G401.6 (cell line): ENCODE data around the gene MPDZ.
"Not testable (repeated sequence)": the region's sequence is repeated elsewhere in the genome, so short reads cannot be mapped to it uniquely, and the experiment has no call there.

Experiments used
- FAIRE-seq: peaks from 2 replicates; lab custom pipeline; 2012; peaks lifted over from hg19 to GRCh38; lab: Jason Lieb, UNC

MPDZ gene

DNA sequence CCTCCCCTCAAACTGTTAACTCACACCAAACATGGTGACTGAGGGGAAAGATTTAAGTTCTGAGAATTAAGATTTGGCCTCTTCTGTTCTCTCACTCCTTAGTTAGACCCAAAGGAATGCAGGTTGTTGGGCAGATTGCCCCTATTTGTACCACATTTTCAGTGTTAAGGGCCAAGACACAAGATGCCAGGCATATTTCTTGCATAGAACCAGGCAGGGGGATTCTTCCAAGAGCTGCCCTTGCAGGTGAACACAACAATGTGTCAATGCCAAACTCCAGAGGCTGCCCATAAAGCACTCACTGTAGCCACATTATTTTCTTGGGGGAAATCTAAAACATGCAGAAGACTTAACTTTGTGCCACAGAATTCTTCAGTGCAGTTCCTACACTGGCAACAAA lies 14.7 kb downstream of the MPDZ start:
- no peak for FAIRE-seq

DNA sequence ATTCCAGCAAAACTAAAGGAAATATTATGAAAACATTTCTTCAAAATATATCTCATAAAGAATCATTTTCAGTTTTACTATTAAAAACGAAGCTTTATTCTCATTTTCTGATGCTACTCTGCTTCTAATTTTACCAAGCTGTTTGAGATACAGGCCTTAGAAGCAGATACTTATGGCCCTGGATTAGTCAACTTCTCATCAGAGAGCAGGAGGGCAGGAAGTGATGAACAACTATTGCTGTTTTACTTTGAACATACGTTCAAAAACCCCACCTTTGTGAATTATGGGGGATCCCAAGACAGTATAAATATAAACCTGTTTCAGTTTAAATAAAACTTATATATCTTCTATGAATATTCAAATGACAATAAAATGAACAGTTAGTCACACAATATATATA lies 16.0 kb downstream of the MPDZ start:
- FAIRE-seq: no peak

DNA sequence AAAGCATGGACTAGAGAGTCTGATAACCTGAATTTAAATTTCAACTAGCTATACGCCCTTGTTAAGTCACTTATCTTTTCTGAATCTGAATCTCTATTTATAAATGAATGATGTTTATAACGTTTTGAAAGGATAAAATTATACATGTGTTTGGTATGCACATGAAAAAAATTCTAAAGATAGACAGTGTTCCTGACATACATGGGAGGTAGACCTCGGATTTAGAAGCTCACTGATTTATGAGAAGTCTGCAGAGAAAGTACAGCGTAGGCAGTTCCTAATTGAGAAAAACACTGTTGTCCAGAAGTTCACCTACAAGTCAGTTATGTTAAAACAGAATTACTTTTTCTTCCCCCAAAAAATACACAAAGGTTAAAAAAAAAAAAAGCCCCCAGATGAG lies 26.6 kb downstream of the MPDZ start:
- no peak for FAIRE-seq

DNA sequence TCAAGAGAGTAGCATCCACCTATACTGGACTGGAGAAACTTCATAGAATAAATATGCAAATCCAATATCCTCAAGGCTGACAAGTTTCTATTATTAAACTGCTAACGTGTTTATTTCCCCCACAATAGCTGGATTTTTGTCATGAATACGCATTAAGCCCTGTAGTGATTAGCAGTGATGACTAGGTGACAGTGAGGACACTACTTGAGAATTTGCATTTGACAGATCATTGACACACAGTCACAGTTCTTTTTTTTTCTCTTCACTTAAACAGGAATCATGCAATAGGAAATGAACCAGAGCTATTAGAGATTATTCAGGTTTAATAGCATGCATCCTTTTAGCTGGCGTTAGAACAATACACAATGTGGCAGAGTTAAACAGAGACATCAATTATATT lies 35.3 kb downstream of the MPDZ start:
- FAIRE-seq: no peak

DNA sequence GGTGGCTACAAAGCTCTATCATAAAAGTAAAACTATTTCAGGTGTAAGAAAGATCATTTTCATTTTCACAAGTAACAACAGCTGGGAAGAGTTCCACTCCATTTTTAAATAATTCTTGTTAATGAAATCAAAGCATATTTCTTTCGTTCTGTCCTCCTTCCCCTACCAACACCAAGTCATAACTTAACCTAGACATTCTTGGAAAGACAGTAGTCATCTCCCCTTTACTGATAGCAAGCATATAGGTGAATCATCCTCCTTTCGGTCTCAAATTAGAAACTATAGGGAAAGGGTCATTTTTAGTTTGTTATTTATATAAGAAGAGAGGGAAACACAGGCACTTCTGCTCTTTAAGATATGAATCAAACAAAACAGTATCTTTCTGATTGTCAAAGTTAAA lies 38.2 kb downstream of the MPDZ start:
- FAIRE-seq: no peak

DNA sequence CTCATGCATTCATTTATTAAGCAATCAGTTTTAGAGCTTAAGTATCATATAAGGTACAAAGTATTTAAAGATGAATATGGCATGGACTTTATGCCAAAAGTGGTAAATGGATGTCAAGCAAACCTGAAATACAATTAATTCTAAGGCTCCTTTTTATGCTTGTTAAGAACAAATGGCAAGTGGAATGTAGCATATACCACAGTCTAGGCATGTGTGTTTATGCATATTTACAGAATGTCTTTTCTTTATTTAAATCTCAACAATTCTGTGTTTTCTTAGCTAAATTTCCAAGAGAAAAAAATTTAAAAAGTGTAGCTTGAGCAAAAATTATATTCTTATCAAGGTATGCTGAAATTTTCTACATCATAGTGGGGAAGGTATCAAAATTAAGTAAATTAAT lies 39.8 kb downstream of the MPDZ start:
- no peak for FAIRE-seq

DNA sequence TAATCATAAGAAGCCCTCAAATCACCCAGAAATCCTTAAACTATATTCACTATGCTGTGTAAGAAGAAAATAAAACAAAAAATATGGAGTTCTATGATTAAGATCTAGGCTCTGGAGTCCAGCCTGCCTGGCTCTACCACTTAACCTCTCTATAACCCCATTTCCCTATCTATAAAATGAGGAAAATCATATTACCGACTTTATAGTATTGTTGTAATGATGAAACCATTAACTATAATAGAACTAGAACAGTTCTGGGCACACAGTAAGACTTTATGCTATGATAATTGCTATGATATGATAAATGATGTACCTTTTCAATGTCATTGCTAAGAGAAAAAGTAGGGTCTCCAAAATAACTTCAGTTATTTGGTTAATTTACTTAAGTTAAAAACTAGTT lies 40.3 kb downstream of the MPDZ start:
- no peak for FAIRE-seq

DNA sequence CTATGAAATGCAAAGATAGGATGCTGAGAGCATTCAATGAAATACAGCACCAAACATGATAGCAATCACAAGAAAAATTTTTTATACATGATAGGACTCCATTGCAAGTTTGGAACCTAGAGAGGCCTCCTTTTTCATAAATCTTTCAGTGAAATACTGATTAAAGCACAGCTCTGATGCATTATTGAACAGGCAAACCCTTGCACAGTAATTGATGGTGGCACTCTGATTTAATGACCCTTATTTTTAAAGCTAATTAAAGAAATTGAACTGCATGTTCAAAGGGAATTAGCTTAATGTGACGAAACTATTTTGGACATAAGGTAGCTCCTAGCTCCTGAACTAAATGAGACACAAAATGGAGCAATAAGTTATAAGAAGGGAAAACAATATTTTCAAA lies 44.6 kb downstream of the MPDZ start:
- no peak for FAIRE-seq

DNA sequence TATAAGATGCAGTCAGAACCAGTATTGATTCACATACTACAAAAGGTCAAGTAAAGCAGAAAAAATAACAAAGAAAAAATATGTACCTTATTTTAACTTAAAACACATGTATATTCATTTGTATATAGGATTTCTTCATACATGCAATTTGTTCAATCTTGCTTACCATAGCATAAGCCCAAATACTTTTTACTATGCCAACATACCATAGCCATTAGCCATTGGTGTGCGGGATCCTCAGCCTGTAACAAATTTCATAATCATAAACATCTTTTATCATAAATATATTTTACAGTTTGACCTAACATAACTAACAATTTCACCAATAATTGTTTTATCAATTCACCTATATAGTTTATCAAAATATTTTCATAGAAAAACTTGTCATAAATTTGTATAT lies 51.1 kb downstream of the MPDZ start:
- no peak for FAIRE-seq

DNA sequence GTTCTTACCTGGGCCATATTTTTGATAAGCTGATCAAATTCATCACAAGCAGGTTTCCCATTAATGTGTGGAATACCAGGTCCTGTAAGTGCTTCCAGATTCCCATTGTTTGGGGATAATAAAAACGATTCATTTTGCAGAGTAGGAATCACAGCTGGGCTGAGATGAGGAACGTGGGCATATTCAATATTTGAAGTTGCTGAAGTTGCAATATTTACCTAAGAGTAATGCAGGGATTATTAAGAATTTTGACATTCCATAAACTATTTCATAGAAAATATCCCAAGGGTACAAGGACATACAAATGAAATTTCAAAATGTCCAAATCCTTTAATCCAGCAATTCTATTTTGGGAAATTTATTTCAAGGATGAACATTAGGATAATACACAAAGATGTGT lies 55.1 kb downstream of the MPDZ start:
- no peak for FAIRE-seq

DNA sequence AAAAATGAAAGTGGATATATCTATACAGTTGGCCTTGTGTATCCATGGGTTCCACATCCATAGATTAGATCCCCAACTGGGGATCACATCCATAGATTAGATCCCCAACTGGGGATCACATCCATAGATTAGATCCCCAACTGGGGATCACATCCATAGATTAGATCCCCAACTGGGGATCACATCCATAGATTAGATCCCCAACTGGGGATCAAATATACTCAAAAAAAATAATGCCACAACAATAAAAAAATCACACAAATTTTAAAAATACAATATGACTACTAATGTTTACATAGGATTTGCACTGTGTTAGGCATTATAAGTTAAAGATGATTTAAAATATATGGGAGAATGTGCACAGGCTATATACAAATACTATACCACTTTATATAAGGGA lies 56.8 kb downstream of the MPDZ start:
- not testable (repeated sequence) for FAIRE-seq

DNA sequence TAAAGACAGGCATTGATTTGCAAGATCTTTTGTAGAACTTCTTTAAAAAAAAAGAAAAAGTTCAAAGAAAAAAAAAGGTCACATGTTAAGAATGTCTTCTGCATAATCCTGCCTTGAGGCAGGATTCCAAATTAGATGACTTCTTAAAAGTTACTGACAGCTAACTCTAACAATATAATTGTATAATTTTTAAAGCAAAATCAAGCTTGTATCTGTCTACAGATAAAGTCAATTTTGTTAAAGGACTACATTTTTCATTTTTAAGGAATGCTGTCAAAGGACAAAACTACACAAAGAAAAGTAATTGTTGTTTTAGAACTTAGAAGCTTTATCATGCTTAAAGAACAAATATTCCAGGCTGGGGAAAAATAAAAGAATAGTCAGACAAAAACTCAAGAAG lies 57.8 kb downstream of the MPDZ start:
- FAIRE-seq: no peak

DNA sequence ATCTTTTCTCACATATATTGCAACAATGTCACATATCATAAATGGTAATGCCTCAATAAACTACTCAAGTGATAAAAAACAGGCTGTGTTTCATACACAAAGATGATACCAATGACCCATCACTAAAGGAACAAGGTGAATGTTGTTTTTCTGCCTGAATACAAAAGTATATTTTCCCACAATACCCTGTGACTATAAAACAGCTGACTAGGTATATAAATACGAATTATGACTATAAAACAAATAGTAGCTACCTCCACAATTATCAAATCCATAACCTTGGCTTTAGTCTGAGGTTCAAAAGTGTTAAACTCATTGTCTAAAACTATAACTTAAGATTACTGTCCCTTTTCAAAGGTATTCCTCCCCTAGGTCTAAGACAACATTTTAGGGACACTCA lies 58.7 kb downstream of the MPDZ start:
- no peak for FAIRE-seq

DNA sequence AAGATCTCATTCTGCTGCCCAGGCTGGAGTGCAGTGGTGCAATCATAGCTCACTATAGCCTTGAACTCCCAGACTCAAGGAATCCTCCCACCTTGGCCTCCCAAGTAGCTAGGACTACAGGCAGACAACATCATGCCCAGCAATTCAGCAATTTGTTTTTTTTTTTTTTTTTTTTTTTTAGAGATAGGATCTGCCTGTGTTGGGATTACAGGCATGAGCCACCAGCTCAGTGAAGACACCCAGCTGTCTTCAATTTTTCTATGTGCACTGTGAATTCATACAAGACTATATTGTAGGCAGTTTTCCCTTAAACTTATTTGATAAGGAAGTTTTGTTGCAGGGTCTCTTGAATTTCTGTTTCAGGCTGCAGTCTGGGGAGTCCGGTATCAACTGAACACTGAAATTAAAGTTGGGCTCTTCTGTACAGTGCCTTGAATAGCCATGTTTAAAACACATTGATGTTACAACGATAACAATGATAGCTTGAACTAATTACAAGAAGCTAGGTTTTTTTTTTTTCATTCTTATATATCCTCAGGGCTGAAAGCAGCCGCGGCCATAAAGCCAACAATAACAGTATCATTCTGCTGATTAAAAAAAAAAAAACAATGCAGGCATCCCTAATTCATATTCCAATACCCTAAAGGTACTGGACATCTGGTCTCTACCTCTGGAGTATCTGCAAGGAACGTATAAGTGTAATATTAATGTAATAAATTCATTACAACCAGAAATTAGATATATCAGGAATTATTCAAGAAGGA lies 63.5 kb downstream of the MPDZ start:
- FAIRE-seq: no peak

DNA sequence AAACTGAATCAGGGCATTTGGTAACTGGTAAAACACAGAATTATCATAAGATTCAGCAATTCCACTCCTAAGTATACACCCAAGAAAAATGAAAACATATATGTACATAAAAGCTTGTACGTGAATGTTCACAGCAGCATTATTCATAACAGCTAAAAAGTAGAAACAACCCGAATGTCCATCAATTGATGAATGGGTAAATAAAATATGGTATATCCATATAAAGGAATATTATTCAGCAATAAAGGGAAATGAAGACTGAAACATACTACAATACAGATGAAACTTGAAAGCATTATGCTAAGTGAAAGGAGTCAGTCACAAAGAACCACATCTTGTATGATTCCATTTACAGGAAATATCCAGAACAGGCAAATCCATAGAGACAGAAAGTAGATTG lies 65.5 kb downstream of the MPDZ start:
- FAIRE-seq: no peak

DNA sequence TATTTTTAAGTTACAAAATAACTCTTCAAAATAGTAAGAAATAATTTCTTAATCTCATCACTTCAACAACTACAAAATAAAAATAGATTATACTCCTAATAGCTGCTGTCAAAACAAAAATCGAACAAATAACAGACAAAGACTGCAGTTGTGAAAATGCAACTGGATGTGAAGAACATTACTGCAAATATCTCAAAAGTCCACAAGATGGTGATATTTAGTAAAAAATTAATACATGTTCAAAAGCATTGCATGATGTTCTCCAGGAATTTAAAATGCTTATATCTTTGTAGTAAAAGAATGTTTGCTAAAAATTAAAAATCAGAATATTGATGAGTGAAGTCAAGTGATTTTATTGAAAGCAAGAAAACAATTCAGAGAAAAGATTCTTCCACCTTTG lies 66.2 kb downstream of the MPDZ start:
- FAIRE-seq: peak; percentile 48

DNA sequence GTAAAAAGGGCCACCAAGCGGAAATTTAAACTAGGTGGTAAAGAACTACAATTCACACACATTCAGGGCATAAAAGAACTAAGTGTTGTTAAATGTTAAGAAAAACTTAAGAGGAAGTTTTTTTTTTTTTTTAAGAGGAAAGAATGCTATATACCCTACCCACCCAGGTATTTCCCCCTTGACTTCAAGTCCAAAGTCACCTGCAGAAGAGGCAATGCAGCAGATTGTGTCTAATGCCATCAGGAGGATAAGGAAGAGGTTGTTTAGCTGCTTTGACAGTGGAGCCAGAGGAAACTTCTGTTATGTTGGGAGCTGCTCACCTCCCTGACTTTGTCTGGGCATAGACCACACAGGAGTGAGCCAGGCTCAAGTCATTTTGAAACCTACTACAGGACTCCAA lies 69.2 kb downstream of the MPDZ start:
- FAIRE-seq: no peak

DNA sequence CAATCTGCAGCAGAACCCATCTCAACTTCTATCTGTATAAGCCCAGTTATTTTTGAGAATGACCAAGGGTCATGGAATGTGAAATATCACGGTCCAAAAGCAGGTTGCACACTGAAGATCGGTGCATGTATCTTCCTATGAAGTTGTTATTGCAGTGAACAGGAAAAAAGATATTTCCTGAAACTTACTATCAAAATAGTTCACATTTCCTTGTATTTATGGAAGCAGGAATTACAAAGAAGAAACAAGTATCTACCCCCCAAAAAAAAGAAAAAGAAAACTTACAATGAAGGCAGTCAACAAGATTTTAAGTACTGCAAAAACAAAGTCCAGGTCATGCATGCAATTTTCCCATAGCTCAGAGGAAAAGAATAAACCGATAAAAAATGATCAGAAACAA lies 70.0 kb downstream of the MPDZ start:
- FAIRE-seq: no peak

DNA sequence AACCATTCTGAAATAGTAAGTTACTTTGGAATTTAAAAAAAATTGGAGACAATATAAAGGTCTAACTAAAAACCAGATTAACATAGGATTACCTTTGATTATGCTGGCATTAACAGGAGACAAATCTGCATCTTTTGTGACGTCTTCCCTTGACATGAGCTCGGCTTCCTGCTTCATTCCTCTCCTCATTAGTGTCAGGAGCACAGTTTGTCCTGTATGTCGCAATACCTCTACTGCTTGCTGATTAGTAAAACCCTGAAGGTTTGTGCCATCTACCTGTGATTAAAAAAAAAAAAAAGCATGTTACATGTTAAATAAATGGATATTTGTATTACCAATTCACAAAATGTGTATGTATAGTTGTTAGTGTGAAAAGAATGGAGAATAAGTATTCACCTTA lies 73.7 kb downstream of the MPDZ start:
- no peak for FAIRE-seq

DNA sequence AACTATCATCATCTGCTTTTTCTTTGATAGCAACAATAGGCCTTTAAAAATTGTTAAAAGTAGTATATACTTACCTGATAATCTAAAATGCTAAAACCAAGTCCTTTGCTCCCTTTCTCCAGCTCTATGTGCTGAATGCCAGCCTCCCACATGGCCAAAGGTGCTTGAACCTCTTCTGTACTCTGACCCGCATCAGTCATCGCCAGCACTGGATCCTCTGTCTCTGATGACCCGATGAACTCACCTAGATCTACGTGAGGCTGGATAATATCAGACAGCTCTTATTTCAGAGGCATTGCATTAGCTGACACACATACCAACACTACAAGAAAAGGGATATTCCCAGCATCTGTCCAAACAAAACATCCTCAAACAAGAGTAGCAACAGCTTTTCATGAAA lies 89.5 kb downstream of the MPDZ start:
- FAIRE-seq: no peak

DNA sequence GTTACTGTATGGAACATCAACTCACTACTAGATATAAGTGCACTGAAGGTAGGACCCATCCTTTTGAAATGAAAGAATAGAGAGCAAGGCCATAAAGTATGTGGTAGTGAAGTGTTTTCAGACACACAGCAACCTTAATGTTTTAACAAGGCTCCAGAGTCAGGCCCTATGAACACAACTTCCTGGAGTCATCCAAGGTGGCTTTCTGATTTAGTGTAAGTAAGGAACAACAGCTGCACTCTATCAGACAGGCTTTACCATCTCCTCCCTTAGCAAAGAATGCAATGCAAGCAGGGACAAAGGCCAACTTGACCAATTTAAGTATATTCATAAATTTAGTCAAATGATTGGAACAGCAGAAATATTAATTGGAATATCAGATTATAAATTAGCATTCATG lies 90.1 kb downstream of the MPDZ start:
- FAIRE-seq: no peak

DNA sequence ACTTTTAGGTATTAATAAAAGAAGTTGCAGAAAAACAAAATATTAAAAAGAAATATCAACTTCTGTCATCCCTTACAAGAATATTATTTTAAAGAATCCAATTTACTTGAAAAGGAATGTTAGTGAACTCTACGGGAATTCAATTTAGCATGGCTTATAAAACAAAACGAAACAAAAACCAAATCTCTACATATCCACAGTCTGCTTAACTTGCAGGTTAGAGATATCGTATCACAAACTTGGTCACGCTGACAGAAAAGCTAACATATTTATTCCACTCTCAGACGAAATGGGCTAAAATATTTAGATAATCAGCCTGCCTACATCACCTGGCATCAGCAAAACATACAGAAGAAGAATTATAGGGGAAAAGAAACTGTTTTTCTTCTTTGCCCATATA lies 92.7 kb downstream of the MPDZ start:
- FAIRE-seq: no peak

DNA sequence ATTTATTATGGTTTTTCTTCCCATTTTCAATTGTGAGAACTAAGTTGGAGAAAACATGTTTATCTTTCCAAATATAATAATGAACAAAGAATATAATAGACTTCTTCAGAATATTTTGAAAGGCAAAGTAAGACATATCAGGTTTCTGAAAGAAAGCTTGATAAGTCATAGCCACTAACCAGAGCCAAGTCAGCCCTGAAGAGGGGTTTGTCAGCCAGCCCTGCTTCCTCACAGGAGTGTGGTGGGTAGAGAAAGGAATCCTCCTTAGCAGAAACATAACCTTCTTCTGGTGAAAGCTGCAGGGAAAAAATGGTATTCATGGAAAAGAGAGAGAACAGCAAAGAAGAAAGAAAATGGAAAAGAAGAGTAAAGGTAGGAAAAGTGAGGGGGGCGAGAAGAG lies 93.4 kb downstream of the MPDZ start:
- FAIRE-seq: no peak

DNA sequence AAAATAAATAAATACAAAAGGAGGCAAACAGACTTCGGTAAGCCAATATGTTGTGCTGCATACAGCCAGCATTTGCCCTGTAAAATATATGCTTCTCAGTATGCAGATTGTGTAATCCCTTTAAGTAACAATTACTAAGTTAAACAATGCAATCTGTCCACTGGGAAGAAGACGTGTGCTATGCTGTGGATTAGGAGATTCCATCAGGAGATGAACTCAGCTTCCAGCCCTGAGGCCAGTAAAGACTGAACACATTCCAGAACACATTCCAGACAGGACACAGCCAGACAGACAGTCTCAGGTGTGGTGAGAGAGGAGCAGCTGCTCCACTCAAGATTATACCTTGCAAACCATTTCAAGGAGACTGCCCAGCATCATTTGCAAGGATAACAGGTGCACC lies 97.8 kb downstream of the MPDZ start:
- no peak for FAIRE-seq

DNA sequence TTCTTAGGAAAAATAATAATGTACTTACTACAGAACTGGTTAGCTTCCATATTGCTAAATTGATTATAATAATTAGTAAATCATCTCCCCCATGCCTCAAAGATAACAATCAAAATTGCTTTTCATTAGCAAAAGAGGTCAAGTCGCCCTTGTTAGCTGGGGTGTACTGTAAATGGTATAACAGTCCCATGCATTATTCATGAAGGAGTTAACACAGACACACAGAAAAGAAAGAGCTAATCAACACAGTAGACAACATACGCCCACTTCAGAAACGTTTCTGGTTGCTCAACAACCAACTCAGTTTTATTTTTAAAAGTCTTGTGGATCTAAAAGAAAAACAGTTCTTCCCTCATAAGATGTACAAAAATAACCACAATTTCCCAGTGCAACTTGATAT lies 100.2 kb downstream of the MPDZ start:
- FAIRE-seq: no peak
